GM12878 (cell line): ENCODE data around the gene YWHAG. TPM values are rescaled to one million over a fixed set of nuclear protein-coding genes. Genes with fewer than 3 reads are reported as not detected.

ENCODE experiments used
- BHLHE40 ChIP-seq, 2 experiments: fragments of 450-650 bp in 1 of 2; IDR thresholded peaks; 2 replicates each; pipeline ENCODE4 v1.6.1; 2011 to 2017; ENCODE audit warnings: low read depth in 2 of 2, borderline replicate concordance in 1 of 2, improper control_type of control experiment in 1 of 2, low read length in 1 of 2, mild to moderate bottlenecking in 1 of 2
- CHD4 ChIP-seq: fragments of 200-600 bp; sonication (generic); IDR thresholded peaks from 2 replicates; pipeline ENCODE4 v1.6.1; 2016; ENCODE audit warnings: mild to moderate bottlenecking
- CREB1 ChIP-seq: IDR thresholded peaks from 2 replicates; pipeline ENCODE4 v1.6.1; 2012; ENCODE audit warnings: low read depth, mild to moderate bottlenecking, inconsistent platforms
- CREM ChIP-seq: IDR thresholded peaks from 2 replicates; pipeline ENCODE4 v1.6.1; 2014; ENCODE audit warnings: antibody characterized with exemption, low read depth
- FOXK2 ChIP-seq: fragments of 450-650 bp; IDR thresholded peaks from 2 replicates; pipeline ENCODE4 v1.6.1; 2017; ENCODE audit warnings: mild to moderate bottlenecking, moderate library complexity
- IKZF1 ChIP-seq: fragments of 450-650 bp; conservative IDR thresholded peaks from 2 replicates; pipeline ENCODE4 v1.6.1; 2017; ENCODE audit warnings: antibody characterized with exemption, mild to moderate bottlenecking
- KLF5 ChIP-seq: fragments of 450-650 bp; IDR thresholded peaks from 2 replicates; pipeline ENCODE4 v1.6.1; 2014; ENCODE audit warnings: mild to moderate bottlenecking; ENCODE audit not compliant: partially characterized antibody
- LARP7 ChIP-seq: fragments of 450-650 bp; IDR thresholded peaks from 2 replicates; pipeline ENCODE4 v1.6.1; 2017; ENCODE audit warnings: mild to moderate bottlenecking
- NFYB ChIP-seq: IDR thresholded peaks from 2 replicates; pipeline ENCODE4 v1.6.1; 2011; ENCODE audit warnings: low read depth, mild to moderate bottlenecking, low read length, improper control_type of control experiment, moderate library complexity; ENCODE audit not compliant: insufficient read depth
- NKRF ChIP-seq: fragments of 450-650 bp; conservative IDR thresholded peaks from 2 replicates; pipeline ENCODE4 v1.6.1; 2017; ENCODE audit warnings: mild to moderate bottlenecking, moderate library complexity
- PML ChIP-seq: IDR thresholded peaks from 2 replicates; pipeline ENCODE4 v1.6.1; 2012; ENCODE audit warnings: low read length, inconsistent platforms
- RAD51 ChIP-seq: fragments of 450-650 bp; IDR thresholded peaks from 2 replicates; pipeline ENCODE4 v1.6.1; 2016; ENCODE audit warnings: moderate library complexity, mild to moderate bottlenecking, inconsistent platforms
- RELB ChIP-seq: fragments of 450-650 bp; IDR thresholded peaks from 2 replicates; pipeline ENCODE4 v1.6.1; 2017; ENCODE audit warnings: low read depth, mild to moderate bottlenecking, moderate library complexity
- RUNX3 ChIP-seq: IDR thresholded peaks from 2 replicates; pipeline ENCODE4 v1.6.1; 2012; ENCODE audit warnings: low read length, inconsistent platforms
- STAT1 ChIP-seq: fragments of 450-650 bp; conservative IDR thresholded peaks from 2 replicates; pipeline ENCODE4 v1.6.1; 2014; ENCODE audit warnings: antibody characterized with exemption, mild to moderate bottlenecking
- TAF1 ChIP-seq: IDR thresholded peaks from 2 replicates; pipeline ENCODE4 v1.6.1; 2011; ENCODE audit warnings: mild to moderate bottlenecking, low read depth, low read length, borderline replicate concordance
- TCF7 ChIP-seq: IDR thresholded peaks from 2 replicates; pipeline ENCODE4 v1.6.1; 2014; ENCODE audit warnings: antibody characterized with exemption, borderline replicate concordance
- ZZZ3 ChIP-seq: IDR thresholded peaks from 2 replicates; pipeline ENCODE4 v1.6.1; 2011; ENCODE audit warnings: low read depth; ENCODE audit not compliant: control insufficient read depth, insufficient read length
- polyA plus RNA-seq, 11 experiments: library from polyadenylated mRNA; depleted of rRNA in 4 of 11; unstranded in 6 of 11; stranded (reverse) in 5 of 11; fragments of >200 nt; fragmentation: Nextera tagmentation in 4 of 11; fragmentation: Illumina TruSeq in 1 of 11; extraction: Ambion mirVana in 4 of 11; extraction: Trizol in 1 of 11; gene quantifications; 1 replicate in 1 of 11; 2 replicates in 10 of 11; pipeline versions ENCODE4 v1.2.1 to v1.2.3, GENCODE V29; 2011 to 2016; ENCODE audit warnings: inconsistent platforms in 2 of 11, missing spikeins in 2 of 11, low read depth in 1 of 11
- total RNA-seq, 4 experiments: library from RNA; depleted of rRNA in 3 of 4; stranded (reverse); fragments of >200 nt in 3 of 4; fragmentation: Illumina TruSeq in 1 of 4; extraction: Trizol in 1 of 4; gene quantifications; 2 replicates each; pipeline versions ENCODE4 v1.2.1 to v1.2.3, GENCODE V29; 2013 to 2021
- TF ChIP-seq, protein P1 (sequence below): fragments of 450-650 bp; formaldehyde crosslinking; IDR thresholded peaks from 2 replicates; pipeline ENCODE4 v1.4.0; 2020; ENCODE audit warnings: mild to moderate bottlenecking, moderate library complexity
- TF ChIP-seq, protein P2 (sequence below): fragments of 450-650 bp; IDR thresholded peaks from 2 replicates; pipeline ENCODE4 v1.6.1; 2016; ENCODE audit warnings: mild to moderate bottlenecking
- TF ChIP-seq, protein P3 (sequence below): IDR thresholded peaks from 2 replicates; pipeline ENCODE4 v1.6.1; 2011; ENCODE audit warnings: borderline replicate concordance, low read depth, mild to moderate bottlenecking, moderate library complexity, mixed read lengths, low read length; ENCODE audit not compliant: insufficient read depth; ENCODE audit errors: extremely low read length

The YWHAG gene
- total and polyA plus RNA-seq, 10 of the 15 experiments (the other 5 are each of a cell fraction or from before 2014, with no cell fraction given), result 20.2 to 157 (median 41.3) TPM

GRCh38 chr7:76302347-76303201 lies 56.2 kb downstream of the YWHAG start, which contains the start of gene HSPB1 (continued):
- TF ChIP-seq, protein P1, sequence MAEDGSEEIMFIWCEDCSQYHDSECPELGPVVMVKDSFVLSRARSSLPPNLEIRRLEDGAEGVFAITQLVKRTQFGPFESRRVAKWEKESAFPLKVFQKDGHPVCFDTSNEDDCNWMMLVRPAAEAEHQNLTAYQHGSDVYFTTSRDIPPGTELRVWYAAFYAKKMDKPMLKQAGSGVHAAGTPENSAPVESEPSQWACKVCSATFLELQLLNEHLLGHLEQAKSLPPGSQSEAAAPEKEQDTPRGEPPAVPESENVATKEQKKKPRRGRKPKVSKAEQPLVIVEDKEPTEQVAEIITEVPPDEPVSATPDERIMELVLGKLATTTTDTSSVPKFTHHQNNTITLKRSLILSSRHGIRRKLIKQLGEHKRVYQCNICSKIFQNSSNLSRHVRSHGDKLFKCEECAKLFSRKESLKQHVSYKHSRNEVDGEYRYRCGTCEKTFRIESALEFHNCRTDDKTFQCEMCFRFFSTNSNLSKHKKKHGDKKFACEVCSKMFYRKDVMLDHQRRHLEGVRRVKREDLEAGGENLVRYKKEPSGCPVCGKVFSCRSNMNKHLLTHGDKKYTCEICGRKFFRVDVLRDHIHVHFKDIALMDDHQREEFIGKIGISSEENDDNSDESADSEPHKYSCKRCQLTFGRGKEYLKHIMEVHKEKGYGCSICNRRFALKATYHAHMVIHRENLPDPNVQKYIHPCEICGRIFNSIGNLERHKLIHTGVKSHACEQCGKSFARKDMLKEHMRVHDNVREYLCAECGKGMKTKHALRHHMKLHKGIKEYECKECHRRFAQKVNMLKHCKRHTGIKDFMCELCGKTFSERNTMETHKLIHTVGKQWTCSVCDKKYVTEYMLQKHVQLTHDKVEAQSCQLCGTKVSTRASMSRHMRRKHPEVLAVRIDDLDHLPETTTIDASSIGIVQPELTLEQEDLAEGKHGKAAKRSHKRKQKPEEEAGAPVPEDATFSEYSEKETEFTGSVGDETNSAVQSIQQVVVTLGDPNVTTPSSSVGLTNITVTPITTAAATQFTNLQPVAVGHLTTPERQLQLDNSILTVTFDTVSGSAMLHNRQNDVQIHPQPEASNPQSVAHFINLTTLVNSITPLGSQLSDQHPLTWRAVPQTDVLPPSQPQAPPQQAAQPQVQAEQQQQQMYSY (CRISPR knock-in tag), result no peak
- TF ChIP-seq CREB1 (peak; percentile 57; the same call in 1 of the 2 replicates), CHD4 (no peak), PML (peak; percentile 92; the same call in 1 of the 2 replicates), BHLHE40 (IDR thresholded peaks at IDR 0.05; ENCODE audit: borderline replicate concordance in 1 of 2, low read depth in 2 of 2, low read length in 1 of 2) (peak in 1 of 2 experiments; percentile 25; a peak in 1 of 4 replicates), RELB (no peak), ZZZ3 (no peak), STAT1 (no peak; the same call in 1 of the 2 replicates), IKZF1 (peak; percentile 58), NFYB (no peak), RUNX3 (peak; percentile 45), FOXK2 (no peak), RAD51 (no peak), NKRF (peak; percentile 58; the same call in 1 of the 2 replicates), TCF7 (no peak), KLF5 (no peak), LARP7 (peak; percentile 88), CREM (peak; percentile 25; the same call in 1 of the 2 replicates), TAF1 (peak; percentile 68; the same call in 1 of the 2 replicates)
- TF ChIP-seq, protein P2, sequence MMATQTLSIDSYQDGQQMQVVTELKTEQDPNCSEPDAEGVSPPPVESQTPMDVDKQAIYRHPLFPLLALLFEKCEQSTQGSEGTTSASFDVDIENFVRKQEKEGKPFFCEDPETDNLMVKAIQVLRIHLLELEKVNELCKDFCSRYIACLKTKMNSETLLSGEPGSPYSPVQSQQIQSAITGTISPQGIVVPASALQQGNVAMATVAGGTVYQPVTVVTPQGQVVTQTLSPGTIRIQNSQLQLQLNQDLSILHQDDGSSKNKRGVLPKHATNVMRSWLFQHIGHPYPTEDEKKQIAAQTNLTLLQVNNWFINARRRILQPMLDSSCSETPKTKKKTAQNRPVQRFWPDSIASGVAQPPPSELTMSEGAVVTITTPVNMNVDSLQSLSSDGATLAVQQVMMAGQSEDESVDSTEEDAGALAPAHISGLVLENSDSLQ, result no peak
- TF ChIP-seq, protein P3, sequence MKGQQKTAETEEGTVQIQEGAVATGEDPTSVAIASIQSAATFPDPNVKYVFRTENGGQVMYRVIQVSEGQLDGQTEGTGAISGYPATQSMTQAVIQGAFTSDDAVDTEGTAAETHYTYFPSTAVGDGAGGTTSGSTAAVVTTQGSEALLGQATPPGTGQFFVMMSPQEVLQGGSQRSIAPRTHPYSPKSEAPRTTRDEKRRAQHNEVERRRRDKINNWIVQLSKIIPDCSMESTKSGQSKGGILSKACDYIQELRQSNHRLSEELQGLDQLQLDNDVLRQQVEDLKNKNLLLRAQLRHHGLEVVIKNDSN, result no peak
